Adrenal gland (tissue), 12 donors: Measurements from ENCODE around the gene JAM2. TPM values are rescaled to one million over a fixed set of nuclear protein-coding genes. Genes with fewer than 3 reads are reported as not detected.
A peak's percentile ranks its signal among the peaks of the same experiment; 100 is the strongest.

Experiments used
- DNase-seq, 7 donors: peaks; one replicate each; pipeline ENCODE4 v3.0.0-alpha.2; 2019 to 2020
- H3K27ac ChIP-seq, 5 donors: fragments of 200-600 bp; sonication (generic) in 4 of 5; 1 replicate in 3 of 5; 2 replicates in 2 of 5; pipeline versions ENCODE4 v1.5.1 to v1.8.0; 2016 to 2020; ENCODE audit warnings: mild to moderate bottlenecking in 1 of 5
- H3K27me3 ChIP-seq: fragments of 200-600 bp; 2 replicates; pipeline ENCODE4 v1.8.0; 2021
- H3K36me3 ChIP-seq, 2 donors: fragments of 200-600 bp; replicated peaks in 1 of 2; 1 replicate in 1 of 2; 2 replicates in 1 of 2; pipeline versions ENCODE4 v1.5.1 to v1.8.0; 2018 to 2022
- H3K4me1 ChIP-seq, 2 donors: fragments of 200-600 bp; replicated peaks in 1 of 2; 1 replicate in 1 of 2; 2 replicates in 1 of 2; pipeline versions ENCODE4 v1.5.1 to v1.8.0; 2018 to 2021
- H3K4me3 ChIP-seq, 4 donors: fragments of 200-600 bp; sonication (generic) in 3 of 4; one replicate each; pipeline ENCODE4 v1.5.1; 2016 to 2018
- H3K9me3 ChIP-seq, 3 donors: fragments of 200-600 bp; sonication (generic) in 1 of 3; replicated peaks in 1 of 3; 1 replicate in 2 of 3; 2 replicates in 1 of 3; pipeline versions ENCODE4 v1.5.1 to v1.8.0; 2016 to 2021
- POLR2A ChIP-seq, 2 donors: fragments of 450-650 bp; IDR thresholded peaks; one replicate each; pipeline ENCODE4 v1.6.1; 2017; ENCODE audit warnings: antibody characterized with exemption in 2 of 2, mild to moderate bottlenecking in 2 of 2, moderate library complexity in 1 of 2
- whole genome bisulfite sequencing, 4 donors: extraction: QIAGEN DNeasy Blood & Tissue Kit in 2 of 4; methylation state at CpG; one replicate each; pipeline versions ENCODE4 v1.1.5 to v1.1.7; 2013 to 2017; 5-methylcytosine and 5-hydroxymethylcytosine counted together
- intact Hi-C, 2 donors: fragments of 100-400 bp; cut with DNase I; formaldehyde crosslinking; loops; one replicate each; pipeline versions ENCODE4 v1.14.1 to v1.15.0; 2022 to 2023
- polyA plus RNA-seq, 3 donors: library from polyadenylated mRNA; stranded (reverse); fragments of 200-250 nt in 2 of 3; fragments of 350-450 nt in 1 of 3; fragmentation: Illumina TruSeq in 1 of 3; extraction: RNeasy Lipid Tissue Mini Kit (QIAGEN cat#74804) in 1 of 3; gene quantifications; one replicate each; pipeline ENCODE4 v1.2.3, GENCODE V29; 2013 to 2014
- total RNA-seq, 9 donors: library from RNA; depleted of rRNA in 4 of 9; stranded (reverse); fragments of >200 nt in 4 of 9; fragments of 120-200 nt in 1 of 9; fragmentation: NEBNext Ultra II Directional in 1 of 9; extraction: Animal tissue kit (Norgen Biotek cat#: 25700) in 1 of 9; gene quantifications; one replicate each; pipeline versions ENCODE4 v1.1.0 to v1.2.4, GENCODE V29; 2013 to 2023
- TF ChIP-seq, protein P1 (sequence below), 6 experiments: fragments of 450-650 bp in 4 of 6; fragments of 200-600 bp in 2 of 6; sonication (generic) in 1 of 6; IDR thresholded peaks; 1 replicate in 5 of 6; 2 replicates in 1 of 6; pipeline versions ENCODE4 v1.5.1 to v1.8.0; 2016 to 2021; ENCODE audit warnings: antibody characterized with exemption in 6 of 6, mild to moderate bottlenecking in 2 of 6, moderate library complexity in 1 of 6
- donor health status: healthy with polysubstance abuse.
- donor health status: Bipolar disorder and iron deficiency.
- donor health status: DM: yes; HTN: yes; CAD: no.
- donor health status: DM: no; HTN: no; CAD: no.
- donor health status: DM: no; HTN: no; CAD: no.
- donor health status: DM: yes; HTN: yes; CAD: no.

JAM2 gene
- total and polyA plus RNA-seq, 12 donors: 2.1 to 38.6 (median 17.7) TPM

DNA sequence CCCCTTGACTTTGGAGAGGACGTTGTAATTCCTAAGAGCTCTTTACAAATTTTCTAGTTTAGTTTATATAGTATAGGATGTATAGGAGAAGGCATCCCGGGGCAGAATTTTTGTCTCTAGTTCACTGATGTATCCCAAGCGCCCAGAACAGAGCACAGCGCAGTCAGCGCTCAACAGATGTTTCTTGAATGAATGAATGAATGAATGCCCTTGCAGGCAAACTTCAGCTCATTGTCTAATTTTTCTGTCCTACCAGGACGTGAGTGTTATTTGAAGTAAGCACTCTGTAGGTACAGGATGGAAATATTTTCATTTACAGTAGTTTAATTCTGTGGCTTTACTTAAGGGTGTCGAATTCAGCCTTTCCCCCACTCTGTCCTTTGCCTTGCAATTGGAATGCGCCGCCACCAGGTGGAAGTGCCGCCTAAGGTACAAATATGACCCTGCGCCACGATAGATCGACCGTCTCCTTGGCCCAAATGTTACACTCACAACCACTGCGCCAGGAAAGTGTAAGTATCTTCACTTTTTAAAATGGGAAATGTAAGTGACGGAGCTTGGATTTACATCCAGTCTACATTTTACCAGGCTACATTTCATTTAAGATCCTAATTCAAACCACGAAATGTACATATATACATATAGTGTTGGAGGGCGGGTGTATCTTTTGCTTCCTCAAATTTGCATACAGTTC, 30.9 kb upstream of the JAM2 start:
- no peaks in the 10 kb centered on the region for H3K9me3 ChIP-seq

DNA sequence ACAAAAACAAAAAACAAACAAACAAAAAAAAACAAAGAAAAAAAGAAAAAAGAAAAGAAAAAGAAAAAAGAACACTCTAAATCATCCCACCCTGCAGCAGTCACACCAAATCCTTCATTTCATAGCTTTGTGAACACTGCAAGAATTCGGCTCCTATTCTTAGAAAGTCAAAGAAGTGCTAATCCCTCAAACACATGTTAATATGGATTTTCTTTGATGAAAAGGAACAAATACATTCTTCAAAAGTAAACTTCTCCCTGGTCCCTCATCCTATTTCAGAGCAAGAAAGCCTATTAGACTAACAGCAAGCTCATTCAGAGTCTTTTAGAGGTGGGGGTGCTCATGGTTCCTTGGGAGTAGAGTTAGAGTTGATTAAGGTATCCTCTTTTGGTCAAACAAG, 24.6 kb upstream of the JAM2 start:
- H3K36me3 ChIP-seq: no peaks in the 10 kb centered on the region
- H3K4me3 ChIP-seq: no peak overlapping the region
- DNase-seq: no peak
- no peaks in the 10 kb centered on the region for H3K9me3 ChIP-seq
- intact Hi-C loops: no loop called here
- H3K4me1 ChIP-seq: peaks cover 6 to 12% of the 10 kb centered on the region in 2 donors
- no peaks in the 10 kb centered on the region for H3K27me3 ChIP-seq
- TF ChIP-seq, protein P1, sequence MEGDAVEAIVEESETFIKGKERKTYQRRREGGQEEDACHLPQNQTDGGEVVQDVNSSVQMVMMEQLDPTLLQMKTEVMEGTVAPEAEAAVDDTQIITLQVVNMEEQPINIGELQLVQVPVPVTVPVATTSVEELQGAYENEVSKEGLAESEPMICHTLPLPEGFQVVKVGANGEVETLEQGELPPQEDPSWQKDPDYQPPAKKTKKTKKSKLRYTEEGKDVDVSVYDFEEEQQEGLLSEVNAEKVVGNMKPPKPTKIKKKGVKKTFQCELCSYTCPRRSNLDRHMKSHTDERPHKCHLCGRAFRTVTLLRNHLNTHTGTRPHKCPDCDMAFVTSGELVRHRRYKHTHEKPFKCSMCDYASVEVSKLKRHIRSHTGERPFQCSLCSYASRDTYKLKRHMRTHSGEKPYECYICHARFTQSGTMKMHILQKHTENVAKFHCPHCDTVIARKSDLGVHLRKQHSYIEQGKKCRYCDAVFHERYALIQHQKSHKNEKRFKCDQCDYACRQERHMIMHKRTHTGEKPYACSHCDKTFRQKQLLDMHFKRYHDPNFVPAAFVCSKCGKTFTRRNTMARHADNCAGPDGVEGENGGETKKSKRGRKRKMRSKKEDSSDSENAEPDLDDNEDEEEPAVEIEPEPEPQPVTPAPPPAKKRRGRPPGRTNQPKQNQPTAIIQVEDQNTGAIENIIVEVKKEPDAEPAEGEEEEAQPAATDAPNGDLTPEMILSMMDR (IDR thresholded peaks at IDR 0.05): no peak
- no peak for TF ChIP-seq POLR2A (IDR thresholded peaks at IDR 0.05)
- H3K27ac ChIP-seq: no peak overlapping the region
- 92 to 100% (median 97%) methylated on average over 1 of the region's 1 CpG for WGBS, 4 donors

More for the DNA sequence above, 30.9 kb upstream of the JAM2 start:
- Histone ChIP-seq H3K36me3 (peaks cover 0 to 4% of the 10 kb centered on the region in 2 donors), H3K4me1 (peaks cover 0 to 27% of the 10 kb centered on the region in 2 donors), H3K4me3 (peak overlapping the region in 2 of 4 donors; percentile 75 to 92), H3K27ac (peak overlapping the region in 2 of 5 donors; percentile 84), H3K27me3 (no peaks in the 10 kb centered on the region)
- intact Hi-C loops: loop anchor here (2.0 to 5.0 kb wide), 2 partner anchors 99 kb away; no protein-coding TSS in a partner anchor
- 7 to 8% (median 7%) methylated on average over 18 of the region's 18 CpGs for WGBS, 4 donors
- TF ChIP-seq, protein P1 (IDR thresholded peaks at IDR 0.05): peak; percentile 88 to 98 (median 94)
- no peak for TF ChIP-seq POLR2A (IDR thresholded peaks at IDR 0.05)
- peak; percentile 79 to 94 (median 86) for DNase-seq

DNA sequence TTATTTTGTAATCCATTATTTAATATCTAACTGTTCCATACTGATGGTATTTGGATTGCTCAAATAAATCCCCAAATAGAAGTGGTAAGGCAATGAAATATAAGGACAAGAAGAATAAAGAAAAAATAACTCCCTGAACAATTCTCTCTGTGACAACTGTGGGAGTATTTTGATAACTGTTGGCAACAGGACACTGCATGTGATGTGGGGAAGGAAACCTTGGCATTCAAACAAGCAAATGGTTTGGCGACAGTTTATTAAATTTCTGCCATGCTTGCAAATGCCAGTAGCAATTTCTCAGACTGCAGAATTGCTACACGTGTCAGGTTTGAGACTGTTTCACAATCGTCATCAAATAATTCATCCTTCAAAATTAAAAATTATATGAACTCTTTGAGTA, 23.2 kb upstream of the JAM2 start:
- Histone ChIP-seq H3K4me1 (peaks cover 6 to 12% of the 10 kb centered on the region in 2 donors), H3K9me3 (no peaks in the 10 kb centered on the region), H3K4me3 (no peak overlapping the region), H3K27me3 (no peaks in the 10 kb centered on the region), H3K27ac (no peak overlapping the region), H3K36me3 (no peaks in the 10 kb centered on the region)
- 37 to 47% (median 41%) methylated on average over 3 of the region's 3 CpGs for WGBS, 4 donors
- TF ChIP-seq, protein P1 (IDR thresholded peaks at IDR 0.05): no peak
- no peak for TF ChIP-seq POLR2A (IDR thresholded peaks at IDR 0.05)
- intact Hi-C loops: no loop called here
- peak in 5 of 7 donors; percentile 20 to 56 (median 29) for DNase-seq

DNA sequence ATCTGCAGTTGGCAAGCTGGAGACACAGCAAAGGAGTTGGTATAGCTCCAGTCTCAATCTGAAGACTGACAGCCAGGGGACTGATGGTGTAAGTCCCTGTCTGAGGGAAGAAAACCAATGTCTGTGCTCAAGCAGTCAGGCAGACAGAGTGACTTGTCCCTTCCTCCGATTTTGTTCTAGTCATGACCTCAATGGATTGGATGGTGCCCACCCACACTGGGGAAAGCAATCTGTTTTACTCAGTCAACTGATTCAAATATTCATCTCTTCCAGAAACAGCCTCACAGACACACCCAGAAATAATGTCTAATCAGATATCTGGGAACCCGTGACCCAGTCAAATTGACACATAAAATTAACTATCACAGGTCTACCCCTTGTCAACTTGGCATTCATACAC, 19.9 kb upstream of the JAM2 start:
- Histone ChIP-seq H3K27me3 (no peaks in the 10 kb centered on the region), H3K27ac (no peak overlapping the region), H3K4me3 (no peak overlapping the region), H3K36me3 (no peaks in the 10 kb centered on the region), H3K9me3 (no peaks in the 10 kb centered on the region), H3K4me1 (peaks cover 6 to 12% of the 10 kb centered on the region in 2 donors)
- no peak for DNase-seq
- 84 to 90% (median 90%) methylated on average over 2 of the region's 2 CpGs for WGBS, 4 donors
- intact Hi-C loops: no loop called here
- TF ChIP-seq, protein P1 (IDR thresholded peaks at IDR 0.05): no peak
- TF ChIP-seq POLR2A (IDR thresholded peaks at IDR 0.05): no peak
